HG02623 (cell line): ENCODE results near the gene FBXL17.

Experiments
- ATAC-seq: cut with Tn5 transposase; IDR thresholded peaks from one replicate; pipeline ENCODE4 v1.9.1; 2021; ENCODE audit warnings: moderate library complexity; ENCODE audit not compliant: unreplicated experiment

FBXL17 gene

GRCh38 chr5:108375768-108376167 lies 6.1 kb downstream of the FBXL17 start:
- ATAC-seq: no peak

- no peak for ATAC-seq
These were observed 8.5 kb downstream of the FBXL17 start for GRCh38 chr5:108373426-108373825.

DNA sequence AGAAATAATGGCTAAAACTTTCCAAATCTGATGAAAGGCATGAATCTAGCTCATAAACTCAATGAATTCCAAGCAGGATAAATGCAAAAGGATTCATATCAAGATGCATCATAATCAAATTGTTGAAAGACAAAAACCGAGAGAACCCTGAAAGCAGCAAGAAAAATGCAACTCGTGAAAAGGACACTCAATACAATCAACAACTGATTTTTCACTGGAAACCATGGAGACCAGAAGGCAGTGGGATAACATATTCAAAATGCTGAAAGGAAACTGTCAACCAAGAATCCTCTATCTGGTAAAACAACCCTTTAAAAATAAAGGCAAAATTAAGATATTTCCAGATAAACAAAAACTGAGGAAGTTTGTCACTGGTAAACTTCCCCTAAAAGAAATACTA lies 9.5 kb downstream of the FBXL17 start:
- ATAC-seq: no peak

GRCh38 chr5:108371263-108371662 lies 10.6 kb downstream of the FBXL17 start:
- ATAC-seq: no peak

DNA sequence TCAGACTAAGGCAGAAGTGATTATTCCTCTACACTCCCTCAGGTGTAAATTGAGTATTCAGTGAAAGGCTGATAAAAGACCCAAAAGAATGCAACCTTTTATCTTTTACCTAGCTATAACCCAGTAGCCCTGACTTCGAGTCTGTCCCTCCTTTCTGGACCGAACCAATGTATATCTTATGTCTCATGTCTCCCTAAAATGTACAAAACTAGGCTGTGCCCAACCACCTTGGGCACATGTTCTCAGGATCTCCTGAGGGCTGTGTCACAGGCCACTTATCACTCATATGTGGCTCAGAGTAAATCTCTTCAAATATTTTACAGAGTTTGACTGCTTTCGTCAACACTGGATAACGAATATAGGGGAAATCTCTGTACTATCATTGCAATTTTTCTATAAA lies 12.7 kb downstream of the FBXL17 start:
- no peak for ATAC-seq

GRCh38 chr5:108367679-108368334 lies 14.1 kb downstream of the FBXL17 start:
- ATAC-seq: no peak

DNA sequence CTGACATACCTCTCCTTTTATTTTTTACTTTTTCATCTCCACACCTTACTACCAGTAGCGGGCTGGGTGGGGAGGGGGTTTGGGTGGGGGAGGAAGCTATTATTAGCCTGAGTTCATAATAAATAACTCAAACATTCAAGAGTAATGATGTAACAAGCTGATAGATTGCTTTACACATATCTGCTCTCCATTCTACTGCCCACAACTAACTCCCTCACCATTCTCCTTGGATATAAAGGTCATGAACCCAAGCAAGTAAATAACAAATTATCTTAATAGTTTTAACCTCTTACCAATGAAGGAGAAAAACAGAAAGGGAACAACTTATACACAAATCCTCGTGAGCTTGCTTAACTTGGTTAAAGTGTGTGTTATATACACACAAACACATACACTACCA lies 15.4 kb downstream of the FBXL17 start:
- ATAC-seq: no peak

GRCh38 chr5:108361771-108362170 lies 20.1 kb downstream of the FBXL17 start:
- ATAC-seq: no peak

GRCh38 chr5:108361239-108361638 lies 20.7 kb downstream of the FBXL17 start:
- no peak for ATAC-seq

- ATAC-seq: no peak
These were observed 21.6 kb downstream of the FBXL17 start for GRCh38 chr5:108360280-108360679.

- no peak for ATAC-seq
These were observed 25.6 kb downstream of the FBXL17 start for GRCh38 chr5:108356286-108356685.

DNA sequence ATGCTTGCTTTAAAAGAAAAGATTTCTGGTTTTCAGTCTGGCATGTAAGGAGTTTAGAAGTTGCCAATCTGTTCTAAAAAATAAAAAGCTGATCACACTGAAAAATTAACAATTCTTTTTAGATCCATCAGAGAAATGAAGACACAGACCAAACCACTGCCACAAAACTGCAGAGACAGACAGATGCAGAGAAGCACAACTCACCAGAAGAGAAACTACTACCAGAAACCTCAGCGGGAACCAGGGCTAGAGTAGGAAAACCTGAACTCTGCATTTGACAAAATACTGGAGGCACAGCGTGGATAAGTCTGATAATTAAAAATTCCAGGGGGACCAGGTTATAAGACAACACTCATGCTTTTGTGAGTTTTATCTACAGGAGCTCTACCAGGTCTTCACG lies 28.8 kb downstream of the FBXL17 start:
- ATAC-seq: no peak

DNA sequence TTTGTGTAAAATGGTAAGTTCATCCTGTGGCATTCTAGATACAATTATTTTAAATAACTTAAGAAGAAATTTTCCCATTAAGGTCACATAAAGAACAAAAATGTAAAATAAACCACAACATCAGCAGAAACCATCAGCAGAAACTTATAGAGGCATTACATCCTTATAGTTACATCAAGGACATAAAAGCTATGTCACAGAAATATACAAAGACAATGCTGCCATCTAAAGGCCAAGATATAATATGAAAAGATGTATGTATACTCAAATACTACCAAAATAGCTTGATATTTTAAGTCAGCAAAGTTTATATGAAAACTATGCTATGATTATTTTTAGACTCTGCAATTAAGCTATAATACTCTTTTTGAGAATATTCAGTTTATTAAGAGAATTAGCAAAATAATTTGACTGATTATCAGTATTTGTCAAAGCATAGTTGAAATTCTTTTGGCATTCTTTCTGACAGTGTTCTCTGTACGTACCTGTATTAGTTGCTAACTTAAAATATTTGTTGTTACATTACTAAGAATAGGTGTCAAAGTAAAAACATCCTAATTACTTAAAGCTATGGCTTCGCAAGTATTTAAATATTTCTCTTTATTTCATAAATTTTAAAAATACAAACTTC lies 36.2 kb downstream of the FBXL17 start:
- ATAC-seq: no peak

GRCh38 chr5:108344103-108344822 lies 37.6 kb downstream of the FBXL17 start:
- no peak for ATAC-seq

DNA sequence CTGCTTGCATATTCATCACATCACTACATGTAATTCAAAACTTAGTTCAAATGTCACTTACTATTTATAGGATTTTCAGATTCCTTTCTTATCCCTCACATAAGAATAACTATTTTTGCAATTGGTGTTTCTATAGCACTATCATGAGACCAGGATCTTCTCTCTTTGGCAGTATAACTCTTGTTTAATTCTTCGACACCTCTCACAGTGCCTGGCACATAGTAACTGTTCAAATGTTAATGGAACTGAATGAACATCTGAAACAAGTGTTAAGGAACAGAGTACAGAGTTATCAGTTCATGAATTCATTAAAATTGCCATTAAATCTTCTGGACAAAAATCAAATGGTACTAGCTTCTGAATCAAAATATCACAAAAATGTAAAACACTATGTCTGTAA lies 40.0 kb downstream of the FBXL17 start:
- ATAC-seq: no peak

GRCh38 chr5:108340131-108340530 lies 41.8 kb downstream of the FBXL17 start:
- ATAC-seq: no peak

DNA sequence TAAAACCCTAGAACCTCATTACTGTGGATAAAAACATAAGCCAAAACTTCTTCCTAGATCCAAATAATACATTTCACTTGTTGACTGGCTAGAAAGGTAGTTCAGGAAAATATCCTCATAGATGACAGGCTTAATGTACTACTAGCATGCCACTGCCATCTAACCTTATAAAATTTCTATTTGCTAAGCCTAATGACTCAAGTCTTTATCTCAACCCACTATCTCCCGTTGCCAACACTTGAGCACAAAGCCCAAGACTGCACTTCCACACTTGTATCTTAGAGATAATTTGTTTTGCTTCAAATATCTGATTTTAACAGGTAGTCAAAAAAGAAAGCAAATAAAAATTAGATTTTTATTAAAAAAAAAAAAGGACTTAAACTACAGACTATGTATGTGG lies 42.7 kb downstream of the FBXL17 start:
- no peak for ATAC-seq

DNA sequence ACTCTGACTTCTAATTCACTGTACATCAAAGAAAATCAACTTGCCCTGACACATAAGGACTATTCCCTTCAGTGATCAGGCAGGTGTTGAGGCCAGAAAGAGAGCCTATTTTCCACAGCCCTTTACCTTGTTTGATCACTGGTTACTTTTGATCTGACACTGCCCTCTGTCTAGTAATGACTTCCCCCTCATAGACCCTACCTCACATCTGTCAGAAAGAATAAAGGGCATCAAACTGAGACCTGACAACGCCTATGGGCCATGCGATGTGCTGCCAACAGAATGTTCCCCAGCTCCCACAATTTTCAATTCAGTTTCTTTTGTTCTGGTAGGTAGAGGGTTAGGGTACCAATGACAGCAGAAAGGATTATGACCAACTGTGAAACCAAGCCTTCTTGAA lies 47.7 kb downstream of the FBXL17 start:
- ATAC-seq: no peak

GRCh38 chr5:108326982-108327381 lies 54.9 kb downstream of the FBXL17 start:
- ATAC-seq: no peak

DNA sequence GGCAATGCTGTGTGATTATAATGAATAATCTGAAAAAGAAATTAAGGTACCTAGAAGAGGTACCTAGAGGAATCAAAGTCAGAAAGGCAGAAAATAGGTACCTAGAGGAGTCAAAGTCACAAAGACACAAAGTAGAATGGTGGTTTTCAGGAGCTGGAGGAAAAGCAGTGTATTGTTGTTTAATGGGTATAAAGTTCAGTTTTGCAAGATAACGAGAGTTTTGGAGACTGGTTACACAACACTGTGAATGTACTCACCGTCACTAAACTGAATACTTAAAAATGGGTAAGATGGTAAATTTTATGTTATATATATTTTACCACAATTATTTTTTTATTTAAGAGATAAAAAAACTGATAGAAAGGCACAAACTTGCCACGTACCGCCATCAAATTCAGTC lies 57.0 kb downstream of the FBXL17 start:
- no peak for ATAC-seq

DNA sequence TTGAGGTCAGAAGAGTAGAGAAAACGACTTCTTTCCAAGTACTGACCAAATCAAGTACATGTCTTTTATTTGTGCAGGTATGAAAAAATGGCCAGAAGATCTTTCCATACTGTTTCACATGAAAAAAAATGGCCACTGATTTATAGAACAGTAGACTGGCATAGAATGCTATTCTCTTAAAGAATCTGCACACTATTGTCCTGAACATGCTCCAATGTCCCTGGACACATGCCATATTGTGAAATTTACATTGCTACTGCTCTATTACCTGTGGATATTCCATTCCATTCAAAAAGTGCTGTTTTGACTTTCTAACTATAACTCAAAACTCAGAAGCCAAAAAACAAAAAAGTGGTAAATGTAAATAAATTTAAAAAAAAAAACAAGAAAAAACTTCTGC lies 60.6 kb downstream of the FBXL17 start:
- ATAC-seq: no peak

DNA sequence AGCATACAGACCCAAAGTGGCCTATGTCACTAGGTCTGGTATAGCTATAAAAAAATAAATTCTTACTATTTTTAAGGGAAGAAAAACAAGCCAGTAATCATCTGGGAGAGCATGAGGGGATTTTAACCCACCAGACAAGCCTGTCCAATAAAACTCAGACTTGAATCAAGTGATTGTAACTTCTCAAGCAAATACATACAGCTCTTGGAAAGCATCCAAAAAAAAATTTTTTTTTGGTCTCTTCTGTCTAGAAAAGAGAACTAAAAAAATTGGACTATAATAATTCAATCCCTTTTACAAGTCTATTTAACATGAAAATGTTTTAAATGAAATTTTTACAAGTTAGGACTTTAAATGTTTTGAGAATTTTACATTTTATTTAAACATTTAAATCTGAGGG lies 61.7 kb downstream of the FBXL17 start:
- no peak for ATAC-seq
